NCI-H226 (cell line): ENCODE measurements around the gene THAP4.
A peak's percentile ranks its signal among the peaks of the same experiment; 100 is the strongest.

Experiments used
- DNase-seq: peaks from one replicate; pipeline ENCODE4 v3.0.0-alpha.2; 2015

THAP4 gene

DNA sequence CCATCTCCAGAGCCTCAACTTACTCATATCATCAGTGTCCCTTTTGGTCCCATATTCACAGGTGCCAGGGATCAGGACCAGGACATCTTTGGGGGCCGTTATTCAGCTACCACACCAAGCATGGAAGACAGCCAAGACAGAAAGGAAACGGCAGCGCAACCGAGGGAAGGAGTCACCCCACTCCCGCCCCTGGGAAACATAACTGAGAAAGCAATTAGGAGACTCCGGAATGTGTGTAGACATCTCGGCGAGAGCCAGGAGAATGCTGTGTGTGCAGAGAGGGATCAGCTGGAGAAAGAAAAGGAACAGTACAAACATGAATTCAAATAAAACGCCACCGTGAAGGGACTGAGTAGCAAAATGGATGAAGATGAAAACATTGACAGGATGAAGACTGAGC is 91.9 kb downstream of the THAP4 start:
- DNase-seq, result peak; percentile 60

DNA sequence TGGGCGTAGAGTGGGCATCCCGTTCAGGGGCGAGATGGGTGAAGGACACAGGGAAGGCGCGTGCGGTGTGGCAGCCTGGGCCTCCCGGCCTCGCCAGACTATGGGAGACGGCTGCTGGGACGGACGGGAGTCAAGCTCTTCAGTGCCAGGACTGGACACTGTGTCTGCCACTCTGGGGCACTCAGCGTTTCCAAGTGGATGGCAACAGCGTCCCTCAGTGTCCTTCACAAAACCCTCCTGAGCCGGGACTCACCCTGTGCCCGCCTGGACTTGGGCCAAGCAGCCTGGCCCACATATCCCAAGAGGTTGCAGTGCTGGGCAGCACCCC is 94.7 kb downstream of the THAP4 start:
- no peak for DNase-seq

DNA sequence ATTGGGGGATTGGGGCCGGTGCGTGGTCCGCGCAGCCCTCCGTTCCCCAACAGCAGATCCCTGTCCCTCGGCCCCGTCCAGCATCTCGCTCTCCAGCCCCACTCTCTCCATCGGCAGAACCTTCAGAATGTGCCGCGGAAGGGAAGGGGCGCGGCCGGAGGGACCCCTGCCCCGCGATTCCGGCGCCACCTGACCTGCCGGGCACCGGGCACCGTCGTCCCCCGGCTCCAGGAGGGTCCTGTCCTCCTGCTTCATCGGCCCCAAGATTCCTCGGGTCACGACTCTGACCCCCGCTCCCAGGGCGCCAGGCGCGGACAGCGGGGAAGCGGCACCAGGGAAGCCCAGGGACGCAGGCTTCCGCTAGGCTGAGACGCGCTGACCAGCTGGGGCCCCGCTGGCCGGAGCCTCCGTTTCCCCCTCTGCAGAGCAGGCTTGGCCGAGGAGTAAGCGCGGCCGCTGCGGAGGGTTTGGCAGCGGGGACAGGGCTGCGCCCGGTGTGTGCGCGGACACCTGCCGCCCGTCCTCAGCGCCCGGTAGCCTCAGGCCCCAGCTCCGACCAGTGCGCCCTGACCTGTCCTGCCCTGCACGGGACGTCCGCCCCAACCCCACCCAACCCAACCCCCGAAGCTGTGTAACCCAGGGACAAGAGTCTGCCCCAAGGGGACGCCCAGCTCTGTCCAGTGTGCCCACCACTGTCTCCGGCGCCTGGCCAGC is 95.2 kb downstream of the THAP4 start:
- DNase-seq, result no peak

DNA sequence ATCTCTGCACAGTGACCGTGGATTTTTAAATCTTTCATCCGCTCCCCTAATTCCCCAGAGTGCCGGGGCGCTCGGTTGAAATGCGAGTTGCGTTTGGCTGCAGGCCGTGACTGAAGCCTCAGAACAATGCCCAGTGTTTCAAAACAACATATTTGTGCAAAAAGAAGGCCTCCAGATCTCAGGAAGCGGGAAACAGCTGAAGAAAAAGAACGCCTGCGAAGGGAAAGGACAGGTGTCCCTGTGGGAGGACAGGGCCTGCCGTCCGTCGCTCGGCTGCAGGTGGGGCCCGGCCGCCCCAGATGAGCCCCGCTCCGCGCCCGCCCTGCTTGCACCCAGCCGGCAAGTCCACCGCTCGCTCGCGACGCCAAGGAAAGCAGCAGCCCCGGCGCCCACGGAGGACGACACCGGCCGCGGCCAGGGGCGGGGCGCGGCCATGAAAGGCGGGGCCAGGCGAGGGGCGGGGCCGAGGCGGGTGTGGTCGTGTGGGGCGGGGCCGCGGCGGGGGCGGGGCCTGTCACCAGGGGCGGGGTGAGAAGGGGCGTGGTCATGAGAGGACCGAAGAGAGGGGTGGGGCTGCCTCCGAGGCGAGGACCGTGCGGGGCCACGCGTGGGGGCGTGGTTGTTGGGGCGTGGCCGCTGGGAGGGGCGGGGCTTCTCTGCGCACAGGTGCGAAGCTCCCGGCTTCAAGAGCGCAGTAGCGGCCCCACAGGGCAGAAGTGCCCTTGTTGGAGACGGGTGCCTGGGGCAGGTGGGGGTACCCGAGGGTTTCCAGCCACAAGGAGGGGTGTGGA is 96.0 kb downstream of the THAP4 start:
- DNase-seq, result no peak

DNA sequence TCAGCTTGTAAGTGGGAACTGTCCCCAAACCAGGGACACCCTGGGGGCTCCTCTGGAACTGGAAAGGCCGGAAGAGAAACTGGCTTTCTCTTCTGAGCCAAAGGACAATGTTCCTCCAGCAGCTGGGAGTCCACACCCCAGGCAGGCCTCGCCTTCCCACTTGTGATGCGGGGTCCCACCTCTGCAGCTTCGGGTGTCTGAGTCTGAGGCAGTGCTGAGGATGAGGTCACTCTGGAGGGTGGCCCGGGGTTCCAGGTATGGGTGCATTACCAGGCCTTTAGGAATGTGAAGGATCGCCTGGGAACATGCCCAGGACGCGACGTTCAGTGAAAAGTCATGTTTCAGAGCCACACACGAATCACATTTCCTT is 96.6 kb downstream of the THAP4 start:
- DNase-seq, result peak; percentile 22

DNA sequence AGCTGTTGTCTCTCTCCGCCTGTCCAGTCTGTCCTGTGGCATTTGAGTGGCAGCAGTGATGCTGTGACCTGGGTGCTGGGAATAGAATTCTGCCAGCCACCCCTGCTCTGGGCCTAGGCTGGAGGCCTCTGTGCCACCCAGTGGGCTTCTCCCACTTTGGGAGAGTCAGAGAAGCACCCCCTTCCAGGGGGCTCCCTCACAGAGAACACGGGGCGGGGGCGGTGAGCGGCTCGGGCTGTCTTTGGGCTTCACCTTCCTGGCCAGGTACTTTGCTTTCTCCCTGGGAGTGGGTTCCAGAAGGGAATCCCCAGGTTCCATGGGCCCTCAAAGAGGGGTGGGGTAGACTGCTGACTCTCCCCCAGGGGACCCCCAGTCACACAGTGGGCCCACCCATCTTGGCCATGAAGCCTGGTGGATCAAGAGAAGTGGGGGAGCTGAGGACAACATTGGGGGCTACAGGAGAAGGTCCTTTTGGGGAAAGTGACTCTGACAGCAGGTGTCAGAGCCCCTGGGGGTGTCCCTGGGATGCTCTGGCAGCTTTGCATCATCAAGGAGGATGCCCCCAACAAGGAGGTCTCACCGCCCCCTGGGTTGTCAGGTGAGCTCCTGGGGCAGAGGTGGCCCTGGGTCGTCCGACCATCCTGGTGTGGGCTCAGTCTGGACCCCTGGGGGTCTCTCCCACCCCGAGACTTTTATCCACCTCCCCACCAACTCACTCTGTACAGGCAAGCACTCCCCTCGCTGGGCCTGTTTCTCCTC is 97.2 kb downstream of the THAP4 start:
- DNase-seq, result no peak

DNA sequence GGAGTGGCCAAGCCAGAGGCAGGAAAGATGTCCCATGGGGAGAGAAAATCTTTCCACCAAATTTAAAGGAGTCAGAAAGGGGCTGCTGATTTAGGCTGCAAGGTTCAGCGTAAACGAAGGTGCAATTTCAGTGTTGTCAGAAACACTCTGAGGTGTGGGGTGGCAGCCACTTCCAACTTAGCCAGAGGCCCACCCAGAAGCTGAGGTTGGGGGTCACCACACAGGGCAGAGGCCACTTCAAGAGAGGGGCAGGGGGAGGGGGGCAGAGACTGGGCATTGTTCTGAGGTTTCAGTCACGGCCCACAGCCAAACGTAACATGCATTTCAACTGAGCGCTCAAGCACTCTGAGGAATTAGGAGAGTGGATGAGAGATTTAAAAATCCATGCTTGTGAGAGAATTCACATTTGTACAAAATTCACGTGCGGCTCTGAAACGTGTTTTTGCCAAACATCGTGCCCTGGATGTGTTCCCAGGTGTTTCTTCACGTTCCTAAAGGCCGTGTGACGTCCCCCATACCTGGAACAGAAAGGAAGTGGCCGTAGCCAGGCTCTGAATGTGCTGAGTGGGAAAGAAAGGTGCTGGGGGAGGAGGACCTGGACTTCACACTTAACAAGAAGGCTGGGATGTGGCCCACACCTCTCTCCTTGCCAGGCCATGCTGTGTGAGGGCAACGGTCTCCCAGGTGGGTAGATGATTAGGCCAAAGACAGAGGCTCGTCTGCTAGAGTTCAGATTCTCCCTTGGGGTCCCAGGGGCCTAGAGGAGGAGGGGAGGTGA is 97.9 kb downstream of the THAP4 start:
- no peak for DNase-seq

DNA sequence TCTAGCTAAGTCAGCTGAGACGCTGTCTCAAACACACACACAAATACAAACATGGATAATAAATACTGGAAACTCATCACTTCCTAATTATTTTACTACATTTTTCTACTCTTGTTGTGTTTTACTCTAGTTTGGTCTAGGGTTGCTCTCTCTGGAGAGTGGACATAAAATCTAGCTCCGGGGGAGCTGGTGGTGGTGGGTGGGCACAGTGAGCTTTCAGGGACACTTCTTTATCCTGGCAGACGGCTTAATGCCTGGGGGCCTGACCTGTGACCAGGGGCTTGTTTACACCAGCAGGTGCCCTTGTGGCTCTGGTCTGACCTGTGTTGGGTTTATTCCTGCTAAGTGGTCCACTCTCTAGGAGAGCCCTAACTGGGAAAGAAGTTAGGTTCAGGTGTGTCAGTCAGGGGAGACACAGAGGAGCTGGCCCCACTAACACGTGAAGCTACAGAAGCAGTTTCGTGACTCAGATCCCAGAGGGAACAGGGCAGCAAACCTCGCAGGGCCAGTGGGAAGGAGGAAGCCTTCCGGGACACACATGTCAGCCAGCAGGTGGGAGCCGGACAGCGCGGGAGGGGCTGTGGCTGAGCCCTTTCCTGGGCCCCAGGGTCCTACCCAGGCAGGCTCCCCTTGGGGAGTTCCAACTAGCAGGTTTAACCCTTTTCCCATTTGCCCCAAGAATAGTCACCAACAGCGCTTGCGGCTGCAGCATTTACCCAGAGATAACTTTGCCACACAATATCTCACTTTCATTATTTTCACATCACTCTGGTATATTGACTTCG is 100.9 kb downstream of the THAP4 start:
- no peak for DNase-seq

DNA sequence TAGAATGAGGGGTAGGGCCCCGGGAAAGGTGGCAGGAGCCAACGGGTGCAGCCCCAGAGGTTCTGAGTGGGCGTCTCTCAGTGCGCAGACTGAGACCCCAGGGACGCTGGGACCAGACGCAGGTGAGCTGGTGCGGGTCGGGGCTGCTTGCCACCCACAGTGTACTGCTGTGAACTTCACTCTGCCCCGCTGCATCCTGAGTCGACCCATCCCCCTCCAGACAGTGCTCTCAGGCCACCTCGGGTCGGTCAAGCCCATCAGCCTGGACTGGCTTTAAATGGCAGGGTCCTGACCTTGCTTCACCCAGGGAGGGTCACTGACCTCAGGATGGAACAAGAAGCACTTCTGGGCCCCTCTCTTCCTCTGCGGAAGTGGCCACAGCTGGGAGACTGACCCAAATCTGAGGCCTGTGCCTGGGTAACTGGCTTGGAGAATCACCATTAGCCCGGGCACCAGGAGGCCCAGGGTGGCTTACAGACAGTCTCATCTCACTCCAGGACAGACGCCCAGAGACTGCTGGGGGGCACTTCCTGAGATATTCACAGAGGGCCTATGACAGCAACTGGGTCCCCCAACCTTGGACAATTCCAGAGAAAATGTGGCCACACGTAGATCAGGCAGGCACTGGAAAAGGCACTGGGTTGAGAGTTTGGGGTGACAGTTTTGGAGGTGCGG is 102.1 kb downstream of the THAP4 start:
- DNase-seq, result no peak
